ENCODE data around the gene REC114. TPM values are rescaled to one million over a fixed set of nuclear protein-coding genes. Genes with fewer than 3 reads are reported as not detected.
A peak's percentile ranks its signal among the peaks of the same experiment; 100 is the strongest.

Gene REC114
- total and polyA plus RNA-seq, 9 of the 15 experiments (the other 6 are each of a cell fraction or from before 2014, with no cell fraction given) = 0.07 to 0.24 TPM; not detected in 7

- H3K9ac ChIP-seq (ENCODE audit: insufficient read depth in 1 of 2, low read depth in 2 of 2, low read length in 2 of 2) = no peak overlapping the region
- intact Hi-C loops (cut with micrococcal nuclease) = no loop called here
- H3K27me3 ChIP-seq (ENCODE audit: control insufficient read depth in 2 of 2, insufficient read depth in 2 of 2, low read length in 2 of 2) = no peaks in the 10 kb centered on the region
- H3K27ac ChIP-seq (ENCODE audit: extremely low read depth, low read depth, low read length) = no peak overlapping the region
- no peak for ATAC-seq
- in situ Hi-C loops (cut with MboI) = no loop called here
- peaks cover 0 to 10% of the 10 kb centered on the region in 2 experiments; a peak in 4 of 5 replicates for H3K4me1 ChIP-seq (replicated peaks in 1 of 2; ENCODE audit: control insufficient read depth in 2 of 2, insufficient read depth in 2 of 2, low read length in 2 of 2)
- H4K20me1 ChIP-seq (replicated peaks; ENCODE audit: control insufficient read depth, insufficient read depth, low read length) = peaks cover 6% of the 10 kb centered on the region
- TF ChIP-seq ATF1 (CRISPR knock-in tag; IDR thresholded peaks at IDR 0.05) (no peak), ATF1 (tag; IDR thresholded peaks at IDR 0.05) (no peak), ELF1 (tag; IDR thresholded peaks at IDR 0.05) (no peak)
- no TSS peak for BruUV-seq (replicated peaks)
- POLR2A ChIA-PET = interaction anchor here (0.7 kb wide), 1 partner anchor 13 kb away, joined by 3 read pairs; no protein-coding TSS in a partner anchor
- H2AFZ ChIP-seq (ENCODE audit: low read depth, low read length) = no peak overlapping the region
- 100% methylated on average over 3 of the region's 3 CpGs for WGBS (ENCODE audit: insufficient coverage, low coverage, missing lambda C conversion rate)
- H3K9me1 ChIP-seq (ENCODE audit: control insufficient read depth, insufficient read depth, low read length) = no peaks in the 10 kb centered on the region
- no peaks in the 10 kb centered on the region for H3K79me2 ChIP-seq (ENCODE audit: control insufficient read depth, insufficient read depth, low read length)
- no peaks in the 10 kb centered on the region for H3K9me3 ChIP-seq (replicated peaks; ENCODE audit: control insufficient read depth, insufficient read depth, low read depth, low read length)
- FAIRE-seq = no peak
- no peak for DNase-seq (ENCODE audit: extremely low read depth in 1 of 4, low spot score in 3 of 4)
- no peak overlapping the region for H3K4me3 ChIP-seq
- CTCF ChIA-PET (ENCODE audit: low intra/inter-chr PET ratio) = no interaction called here
- H3K4me2 ChIP-seq (ENCODE audit: insufficient read depth, low read length) = no peak overlapping the region
- H3K36me3 ChIP-seq (ENCODE audit: control insufficient read depth, insufficient read depth, low read length) = peaks cover 68% of the 10 kb centered on the region; the same call in 2 of the 3 replicates
Measured at GRCh38 chr15:73583544-73583943, 140.6 kb downstream of the REC114 start.

GRCh38 chr15:73584699-73585420 is 141.9 kb downstream of the REC114 start:
- Histone ChIP-seq H3K4me2 (ENCODE audit: insufficient read depth, low read length) (no peak overlapping the region), H3K27ac (ENCODE audit: extremely low read depth, low read depth, low read length) (0 out of 3 replicates have a peak overlapping the region, but pooled peaks have one; percentile 25), H3K79me2 (ENCODE audit: control insufficient read depth, insufficient read depth, low read length) (no peaks in the 10 kb centered on the region; the same call in 2 of the 3 replicates), H3K27me3 (ENCODE audit: control insufficient read depth in 2 of 2, insufficient read depth in 2 of 2, low read length in 2 of 2) (no peaks in the 10 kb centered on the region), H3K4me1 (replicated peaks in 1 of 2; ENCODE audit: control insufficient read depth in 2 of 2, insufficient read depth in 2 of 2, low read length in 2 of 2) (peaks cover 0 to 10% of the 10 kb centered on the region in 2 experiments; a peak in 4 of 5 replicates), H2AFZ (ENCODE audit: low read depth, low read length) (no peak overlapping the region), H3K9me1 (ENCODE audit: control insufficient read depth, insufficient read depth, low read length) (no peaks in the 10 kb centered on the region), H3K9ac (ENCODE audit: insufficient read depth in 1 of 2, low read depth in 2 of 2, low read length in 2 of 2) (no peak overlapping the region), H3K9me3 (replicated peaks; ENCODE audit: control insufficient read depth, insufficient read depth, low read depth, low read length) (no peaks in the 10 kb centered on the region), H4K20me1 (replicated peaks; ENCODE audit: control insufficient read depth, insufficient read depth, low read length) (0 out of 2 replicates have a peak, but pooled peaks cover 3% of the 10 kb centered on the region), H3K4me3 (no peak overlapping the region), H3K36me3 (ENCODE audit: control insufficient read depth, insufficient read depth, low read length) (peaks cover 72% of the 10 kb centered on the region; the same call in 2 of the 3 replicates)
- no TSS peak for BruUV-seq (replicated peaks)
- DNase-seq (ENCODE audit: extremely low read depth in 1 of 4, low spot score in 3 of 4) = peak in 1 of 4 experiments; percentile 28
- FAIRE-seq = peak; percentile 73
- ATAC-seq = peak; percentile 37
- CTCF ChIA-PET (ENCODE audit: low intra/inter-chr PET ratio) = interaction anchor here (0.6 kb wide), 1 partner anchor 112 kb away, joined by 8 read pairs; no protein-coding TSS in a partner anchor
- WGBS (ENCODE audit: insufficient coverage, low coverage, missing lambda C conversion rate) = 14% methylated on average over 4 of the region's 5 CpGs
- POLR2A ChIA-PET = no interaction called here
- in situ Hi-C loops (cut with MboI) (no loop called here), intact Hi-C loops (cut with micrococcal nuclease) (no loop called here)
- 0 out of 2 replicates have a peak, but pooled peaks have one; percentile 20 for TF ChIP-seq MAFK (IDR thresholded peaks at IDR 0.05; ENCODE audit: low read length)
- no peak for TF ChIP-seq STAG1 (CRISPR knock-in tag; IDR thresholded peaks at IDR 0.05; ENCODE audit: borderline replicate concordance)
- no peak for TF ChIP-seq HMG20A (CRISPR knock-in tag; conservative IDR thresholded peaks at IDR 0.05)
- TF ChIP-seq, protein P1, sequence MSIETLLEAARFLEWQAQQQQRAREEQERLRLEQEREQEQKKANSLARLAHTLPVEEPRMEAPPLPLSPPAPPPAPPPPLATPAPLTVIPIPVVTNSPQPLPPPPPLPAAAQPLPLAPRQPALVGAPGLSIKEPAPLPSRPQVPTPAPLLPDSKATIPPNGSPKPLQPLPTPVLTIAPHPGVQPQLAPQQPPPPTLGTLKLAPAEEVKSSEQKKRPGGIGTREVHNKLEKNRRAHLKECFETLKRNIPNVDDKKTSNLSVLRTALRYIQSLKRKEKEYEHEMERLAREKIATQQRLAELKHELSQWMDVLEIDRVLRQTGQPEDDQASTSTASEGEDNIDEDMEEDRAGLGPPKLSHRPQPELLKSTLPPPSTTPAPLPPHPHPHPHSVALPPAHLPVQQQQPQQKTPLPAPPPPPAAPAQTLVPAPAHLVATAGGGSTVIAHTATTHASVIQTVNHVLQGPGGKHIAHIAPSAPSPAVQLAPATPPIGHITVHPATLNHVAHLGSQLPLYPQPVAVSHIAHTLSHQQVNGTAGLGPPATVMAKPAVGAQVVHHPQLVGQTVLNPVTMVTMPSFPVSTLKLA (conservative IDR thresholded peaks at IDR 0.05) = no peak
- peak; percentile 67 for TF ChIP-seq ZNF316 (IDR thresholded peaks at IDR 0.05)
- TF ChIP-seq, protein P2, sequence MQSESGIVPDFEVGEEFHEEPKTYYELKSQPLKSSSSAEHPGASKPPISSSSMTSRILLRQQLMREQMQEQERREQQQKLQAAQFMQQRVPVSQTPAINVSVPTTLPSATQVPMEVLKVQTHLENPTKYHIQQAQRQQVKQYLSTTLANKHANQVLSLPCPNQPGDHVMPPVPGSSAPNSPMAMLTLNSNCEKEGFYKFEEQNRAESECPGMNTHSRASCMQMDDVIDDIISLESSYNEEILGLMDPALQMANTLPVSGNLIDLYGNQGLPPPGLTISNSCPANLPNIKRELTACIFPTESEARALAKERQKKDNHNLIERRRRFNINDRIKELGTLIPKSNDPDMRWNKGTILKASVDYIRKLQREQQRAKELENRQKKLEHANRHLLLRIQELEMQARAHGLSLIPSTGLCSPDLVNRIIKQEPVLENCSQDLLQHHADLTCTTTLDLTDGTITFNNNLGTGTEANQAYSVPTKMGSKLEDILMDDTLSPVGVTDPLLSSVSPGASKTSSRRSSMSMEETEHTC (IDR thresholded peaks at IDR 0.05) = no peak
- no peak for TF ChIP-seq SREBF1 (IDR thresholded peaks at IDR 0.05; ENCODE audit: borderline replicate concordance, low read depth, low read length)
- TF ChIP-seq IRF2 (CRISPR knock-in tag; IDR thresholded peaks at IDR 0.05) = no peak
- TF ChIP-seq ZNF146 (CRISPR knock-in tag; IDR thresholded peaks at IDR 0.05; ENCODE audit: unreplicated experiment) = no peak

All from K562 (cell line).